NCI-H524 (cell line): Measurements from ENCODE around the gene LRRFIP1.
"Not testable (repeated sequence)": the region's sequence is repeated elsewhere in the genome, so short reads cannot be mapped to it uniquely, and the experiment has no call there.

ENCODE experiments used
- DNase-seq, 2 experiments: peaks; one replicate each; lab custom pipeline; 2025; lab: John Stamatoyannopoulos, UW

LRRFIP1 gene

GRCh38 chr2:237744613-237745249 lies 117.3 kb downstream of the LRRFIP1 start:
- peak in 1 of 2 experiments; percentile 42 for DNase-seq

- no peak for DNase-seq
These were observed 117.8 kb downstream of the LRRFIP1 start for GRCh38 chr2:237745250-237745613.

- no peak for DNase-seq
These were observed 119.1 kb downstream of the LRRFIP1 start for GRCh38 chr2:237746302-237747080.

GRCh38 chr2:237747189-237747588 lies 119.8 kb downstream of the LRRFIP1 start:
- DNase-seq = no peak

GRCh38 chr2:237749002-237749401 lies 121.6 kb downstream of the LRRFIP1 start:
- DNase-seq = no peak

GRCh38 chr2:237749961-237750360 lies 122.6 kb downstream of the LRRFIP1 start:
- DNase-seq = no peak

GRCh38 chr2:237750441-237750840 lies 123.1 kb downstream of the LRRFIP1 start:
- not testable (repeated sequence) for DNase-seq

GRCh38 chr2:237752761-237753165 lies 125.4 kb downstream of the LRRFIP1 start:
- no peak for DNase-seq

- no peak for DNase-seq
These were observed 126.8 kb downstream of the LRRFIP1 start for GRCh38 chr2:237754182-237754581.

- no peak for DNase-seq
These were observed 127.3 kb downstream of the LRRFIP1 start for GRCh38 chr2:237754626-237755248.

- no peak for DNase-seq
These were observed 130.2 kb downstream of the LRRFIP1 start for GRCh38 chr2:237757616-237758015.

GRCh38 chr2:237758185-237758584 lies 130.8 kb downstream of the LRRFIP1 start:
- no peak for DNase-seq

GRCh38 chr2:237759176-237759575 lies 131.8 kb downstream of the LRRFIP1 start:
- peak in 1 of 2 experiments; percentile 48 for DNase-seq

- no peak for DNase-seq
These were observed 133.4 kb downstream of the LRRFIP1 start for GRCh38 chr2:237760506-237761502.

GRCh38 chr2:237762291-237763182 lies 135.2 kb downstream of the LRRFIP1 start:
- DNase-seq = not testable (repeated sequence)

- DNase-seq = no peak
These were observed 136.4 kb downstream of the LRRFIP1 start for GRCh38 chr2:237763812-237764211.

- DNase-seq = not testable (repeated sequence)
These were observed 137.7 kb downstream of the LRRFIP1 start for GRCh38 chr2:237765122-237765521.

- no peak for DNase-seq
These were observed 138.5 kb downstream of the LRRFIP1 start for GRCh38 chr2:237765875-237766274.

GRCh38 chr2:237766340-237766739 lies 139.0 kb downstream of the LRRFIP1 start:
- no peak for DNase-seq

- DNase-seq = no peak
These were observed 145.1 kb downstream of the LRRFIP1 start for GRCh38 chr2:237772513-237772912.

GRCh38 chr2:237773826-237774225 lies 146.4 kb downstream of the LRRFIP1 start:
- no peak for DNase-seq
